RWPE1 (cell line): ENCODE results near the gene CDYL2.
"Not testable (repeated sequence)": the region's sequence is repeated elsewhere in the genome, so short reads cannot be mapped to it uniquely, and the experiment has no call there.

Experiments
- CTCF ChIA-PET: fragments of 350-600 bp; sonication (Branson Sonifier 250); formaldehyde crosslinking; extraction: SDS; loops from one replicate; lab custom pipeline; 2021; lab: Yijun Ruan, JAX
- POLR2A ChIA-PET: fragments of 400-600 bp; formaldehyde crosslinking; extraction: SDS; loops from one replicate; lab custom pipeline; 2020; ENCODE audit warnings: antibody characterized with exemption; ENCODE audit not compliant: low non-redundant PET; lab: Yijun Ruan, JAX
- DNase-seq: peaks from one replicate; pipeline ENCODE4 v3.0.0; 2012; ENCODE audit warnings: low spot score
- H3K27ac ChIP-seq: fragments of 450-650 bp; 2 replicates; pipeline ENCODE4 v1.5.1; 2017
- CTCF ChIP-seq: fragments of 450-650 bp; conservative IDR thresholded peaks from 2 replicates; pipeline ENCODE4 v1.5.1; 2017; ENCODE audit warnings: low read depth, mild to moderate bottlenecking

Gene CDYL2

GRCh38 chr16:80791411-80791810 lies 13.0 kb downstream of the CDYL2 start:
- TF ChIP-seq CTCF = no peak
- no peak for DNase-seq
- ChIA-PET POLR2A (no interaction called here), CTCF (interaction anchor here (0.6 kb wide), 2 partner anchors 106 to 205 kb away, joined by 3 read pairs; no protein-coding TSS in a partner anchor)
- H3K27ac ChIP-seq = no peak overlapping the region

- ChIA-PET CTCF (no interaction called here), POLR2A (no interaction called here)
- TF ChIP-seq CTCF = no peak
- no peak overlapping the region for H3K27ac ChIP-seq
- DNase-seq = no peak
Observed at GRCh38 chr16:80790751-80791150, 13.6 kb downstream of the CDYL2 start.

GRCh38 chr16:80788027-80788426 lies 16.4 kb downstream of the CDYL2 start:
- ChIA-PET CTCF (no interaction called here), POLR2A (no interaction called here)
- H3K27ac ChIP-seq = no peak overlapping the region
- TF ChIP-seq CTCF = no peak
- no peak for DNase-seq

GRCh38 chr16:80786561-80786960 lies 17.8 kb downstream of the CDYL2 start:
- POLR2A ChIA-PET, CTCF ChIA-PET, DNase-seq: not testable (repeated sequence)

GRCh38 chr16:80784951-80785350 lies 19.4 kb downstream of the CDYL2 start:
- ChIA-PET CTCF (no interaction called here), POLR2A (no interaction called here)
- no peak overlapping the region for H3K27ac ChIP-seq
- no peak for TF ChIP-seq CTCF
- DNase-seq = no peak

More at GRCh38 chr16:80786561-80786960, 17.8 kb downstream of the CDYL2 start:
- not testable (repeated sequence) for H3K27ac ChIP-seq

- H3K27ac ChIP-seq = no peak overlapping the region
- DNase-seq = no peak
- POLR2A ChIA-PET = no interaction called here
- CTCF ChIA-PET = interaction anchor here (0.7 to 0.8 kb wide), 2 partner anchors 404 to 1074 kb away, joined by 3 to 6 read pairs; no protein-coding TSS in a partner anchor
- TF ChIP-seq CTCF = no peak
Observed at GRCh38 chr16:80778703-80779102, 25.7 kb downstream of the CDYL2 start.

- no peak for TF ChIP-seq CTCF
- DNase-seq = no peak
- ChIA-PET POLR2A (no interaction called here), CTCF (interaction anchor here (0.7 kb wide), 1 partner anchor 1677 kb away, joined by 6 read pairs; no protein-coding TSS in a partner anchor)
- H3K27ac ChIP-seq = no peak overlapping the region
Observed at GRCh38 chr16:80776856-80777255, 27.5 kb downstream of the CDYL2 start.
